Measurements from ENCODE around the gene TCERG1L. TPM values are rescaled to one million over a fixed set of nuclear protein-coding genes. Genes with fewer than 3 reads are reported as not detected.

Gene TCERG1L
- total RNA-seq, 2 experiments from 2014 or later = 0.06 TPM; not detected in 1

GRCh38 chr10:131165092-131165491 lies 146.4 kb downstream of the TCERG1L start:
- no peak for ATAC-seq (ENCODE audit: poor library complexity)
- Histone ChIP-seq H3K27ac (ENCODE audit: low read depth in 1 of 2, low read length in 2 of 2) (no peak overlapping the region), H3K4me3 (ENCODE audit: low read length) (no peak overlapping the region), H3K4me1 (ENCODE audit: insufficient read depth, low read length) (peaks cover 3% of the 10 kb centered on the region), H3K27me3 (ENCODE audit: control insufficient read depth in 1 of 2, insufficient read depth in 2 of 2, low read length in 2 of 2) (no peaks in the 10 kb centered on the region), H3K36me3 (ENCODE audit: insufficient read depth, low read length) (no peaks in the 10 kb centered on the region), H3K9me3 (ENCODE audit: control insufficient read depth in 1 of 2, insufficient read depth in 1 of 2, low read length in 2 of 2) (peaks cover 0 to 30% of the 10 kb centered on the region in 2 experiments)
- no peaks in the 10 kb centered on the region for H3K36me3 Mint-ChIP-seq (ENCODE audit: low read depth)
- no peak for DNase-seq
- no peaks in the 10 kb centered on the region for H3K9me3 Mint-ChIP-seq
- POLR2A ChIA-PET = no interaction called here
- no peak overlapping the region for H3K4me3 Mint-ChIP-seq
- H3K27me3 Mint-ChIP-seq = no peaks in the 10 kb centered on the region
- H3K27ac Mint-ChIP-seq = no peak overlapping the region
- no peak for TF ChIP-seq CTCF (IDR thresholded peaks at IDR 0.05)
- CTCF ChIA-PET = no interaction called here
- peaks cover 9% of the 10 kb centered on the region for H3K4me1 Mint-ChIP-seq (ENCODE audit: low read depth)
- intact Hi-C loops (cut with DNase I, micrococcal nuclease) = loop anchor here in 1 of 2 experiments (10.0 kb wide), 1 partner anchor 620 kb away; no protein-coding TSS in a partner anchor

GRCh38 chr10:131162866-131163843 lies 148.4 kb downstream of the TCERG1L start:
- Mint-ChIP-seq H3K36me3 (ENCODE audit: low read depth) (no peaks in the 10 kb centered on the region), H3K4me1 (ENCODE audit: low read depth) (peaks cover 9% of the 10 kb centered on the region), H3K27me3 (no peaks in the 10 kb centered on the region), H3K27ac (peak overlapping the region; percentile 82), H3K4me3 (no peak overlapping the region), H3K9me3 (no peaks in the 10 kb centered on the region)
- POLR2A ChIA-PET = no interaction called here
- DNase-seq (peak in 1 of 14 experiments; percentile 13), ATAC-seq (ENCODE audit: poor library complexity) (peak; percentile 64)
- no peaks in the 10 kb centered on the region for H3K27me3 ChIP-seq (ENCODE audit: control insufficient read depth in 1 of 2, insufficient read depth in 2 of 2, low read length in 2 of 2)
- no peak overlapping the region for H3K4me3 ChIP-seq (ENCODE audit: low read length)
- intact Hi-C loops (cut with DNase I, micrococcal nuclease) = loop anchor here in 1 of 2 experiments (10.0 kb wide), 1 partner anchor 622 kb away; no protein-coding TSS in a partner anchor
- peaks cover 3% of the 10 kb centered on the region for H3K4me1 ChIP-seq (ENCODE audit: insufficient read depth, low read length)
- H3K36me3 ChIP-seq (ENCODE audit: insufficient read depth, low read length) = no peaks in the 10 kb centered on the region
- TF ChIP-seq CTCF (IDR thresholded peaks at IDR 0.05) = no peak
- no peak overlapping the region for H3K27ac ChIP-seq (ENCODE audit: low read depth in 1 of 2, low read length in 2 of 2)
- CTCF ChIA-PET = no interaction called here
- H3K9me3 ChIP-seq (ENCODE audit: control insufficient read depth in 1 of 2, insufficient read depth in 1 of 2, low read length in 2 of 2) = peaks cover 0 to 32% of the 10 kb centered on the region in 2 experiments

GRCh38 chr10:131162211-131162610 lies 149.3 kb downstream of the TCERG1L start:
- peaks cover 3% of the 10 kb centered on the region for H3K4me1 ChIP-seq (ENCODE audit: insufficient read depth, low read length)
- POLR2A ChIA-PET = no interaction called here
- intact Hi-C loops (cut with DNase I, micrococcal nuclease) = loop anchor here in 1 of 2 experiments (10.0 kb wide), 1 partner anchor 623 kb away; no protein-coding TSS in a partner anchor
- H3K27ac ChIP-seq (ENCODE audit: low read depth in 1 of 2, low read length in 2 of 2) = no peak overlapping the region
- DNase-seq (no peak), ATAC-seq (ENCODE audit: poor library complexity) (no peak)
- H3K27me3 Mint-ChIP-seq = no peaks in the 10 kb centered on the region
- no peaks in the 10 kb centered on the region for H3K36me3 Mint-ChIP-seq (ENCODE audit: low read depth)
- no peak for TF ChIP-seq CTCF (IDR thresholded peaks at IDR 0.05)
- no peak overlapping the region for H3K27ac Mint-ChIP-seq
- H3K4me3 Mint-ChIP-seq = no peak overlapping the region
- H3K27me3 ChIP-seq (ENCODE audit: control insufficient read depth in 1 of 2, insufficient read depth in 2 of 2, low read length in 2 of 2) = peaks cover 0 to 2% of the 10 kb centered on the region in 2 experiments
- peaks cover 9% of the 10 kb centered on the region for H3K4me1 Mint-ChIP-seq (ENCODE audit: low read depth)
- no peaks in the 10 kb centered on the region for H3K36me3 ChIP-seq (ENCODE audit: insufficient read depth, low read length)
- H3K9me3 Mint-ChIP-seq = no peaks in the 10 kb centered on the region
- H3K4me3 ChIP-seq (ENCODE audit: low read length) = no peak overlapping the region
- H3K9me3 ChIP-seq (ENCODE audit: control insufficient read depth in 1 of 2, insufficient read depth in 1 of 2, low read length in 2 of 2) = peaks cover 0 to 26% of the 10 kb centered on the region in 2 experiments
- CTCF ChIA-PET = no interaction called here

Measured in CD4-positive, alpha-beta T cell (primary cell).